Measurements from ENCODE around the gene GRAMD1A. TPM values are rescaled to one million over a fixed set of nuclear protein-coding genes. Genes with fewer than 3 reads are reported as not detected.

Gene GRAMD1A
- total and polyA plus RNA-seq, 2 of the 8 experiments (the other 6 are each of a cell fraction or from before 2014, with no cell fraction given), result 113 to 154 TPM

DNA sequence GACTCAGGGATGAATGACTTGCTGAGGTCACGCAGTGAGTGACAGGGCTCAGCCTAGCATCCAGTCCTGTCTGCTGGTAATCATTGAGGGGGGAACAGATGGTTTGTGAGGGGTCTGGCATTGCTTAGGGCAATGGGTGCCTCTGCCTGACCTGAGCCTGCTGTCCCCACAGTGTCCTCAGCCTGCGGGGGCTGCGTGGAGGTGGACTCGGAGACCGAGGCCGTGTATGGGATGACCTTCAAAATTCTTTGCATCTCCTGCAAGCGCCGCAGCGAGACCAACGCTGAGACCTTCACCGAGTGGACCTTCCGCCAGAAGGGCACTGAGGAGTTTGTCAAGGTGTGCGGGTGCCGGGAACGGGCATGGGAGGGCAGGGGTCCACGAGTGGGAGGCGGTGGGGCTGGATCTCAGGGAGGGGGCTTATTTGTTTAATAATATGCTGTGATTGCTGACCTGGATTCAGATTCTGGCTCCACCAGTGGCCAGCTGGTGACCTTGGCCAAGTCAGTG, 32.3 kb downstream of the GRAMD1A start:
- Histone ChIP-seq H3K4me2 (ENCODE audit: insufficient read depth in 1 of 2, low read depth in 2 of 2, low read length in 2 of 2) (no peak overlapping the region; a peak in 1 of 4 replicates), H3K79me2 (ENCODE audit: control insufficient read depth in 1 of 2, insufficient read depth in 2 of 2, low read length in 2 of 2) (no peaks in the 10 kb centered on the region), H3K18ac (ENCODE audit: extremely low read depth, low read length) (no peak overlapping the region), H4K8ac (ENCODE audit: extremely low read depth, insufficient read depth, low read length) (no peak overlapping the region), H2BK15ac (ENCODE audit: low read length) (peak overlapping the region; percentile 61; the same call in 1 of the 2 replicates), H2AK5ac (ENCODE audit: low read depth, low read length) (0 out of 2 replicates have a peak overlapping the region, but pooled peaks have one; percentile 93), H3K27ac (ENCODE audit: low read depth, low read length) (no peak overlapping the region), H2BK12ac (ENCODE audit: low read depth, low read length) (0 out of 2 replicates have a peak overlapping the region, but pooled peaks have one; percentile 1), H2BK5ac (ENCODE audit: low read depth, low read length) (no peak overlapping the region), H3K23me2 (ENCODE audit: low read depth, low read length) (peaks cover 10% of the 10 kb centered on the region; the same call in 1 of the 2 replicates), H3K79me1 (ENCODE audit: low read depth, low read length) (no peaks in the 10 kb centered on the region), H3K56ac (replicated peaks; ENCODE audit: insufficient read length, low read depth, low read length) (no peak overlapping the region), H2BK20ac (ENCODE audit: low read length) (no peak overlapping the region), H4K5ac (ENCODE audit: insufficient read length, low read depth, low read length) (no peak overlapping the region), H3K9me3 (ENCODE audit: insufficient read depth in 2 of 2, low read depth in 1 of 2, low read length in 1 of 2) (no peaks in the 10 kb centered on the region), H3K23ac (ENCODE audit: insufficient read length) (no peak overlapping the region), H3K9ac (replicated peaks in 1 of 4; ENCODE audit: extremely low read depth in 1 of 4, low read depth in 3 of 4, low read length in 3 of 4) (no peak overlapping the region), H3K14ac (ENCODE audit: insufficient read length) (no peak overlapping the region), H3K4ac (replicated peaks; ENCODE audit: insufficient read length, low read depth, low read length) (no peak overlapping the region), H2AFZ (ENCODE audit: low read length) (no peak overlapping the region), H3K4me3 (ENCODE audit: extremely low read depth in 1 of 4, insufficient read depth in 2 of 4, low read depth in 3 of 4, low read length in 4 of 4) (no peak overlapping the region), H3K36me3 (ENCODE audit: control insufficient read depth in 2 of 4, insufficient read depth in 4 of 4, low read length in 3 of 4) (peaks cover 0 to 11% (median 2%) of the 10 kb centered on the region in 4 experiments; a peak in 4 of 8 replicates), H3K4me1 (replicated peaks in 1 of 4; ENCODE audit: control insufficient read depth in 3 of 4, insufficient read depth in 4 of 4, low read length in 3 of 4) (peaks cover 0 to 8% (median 4%) of the 10 kb centered on the region in 4 experiments; a peak in 6 of 7 replicates), H4K20me1 (replicated peaks in 1 of 2; ENCODE audit: control insufficient read depth in 1 of 2, insufficient read depth in 2 of 2, low read length in 2 of 2) (peaks cover 3 to 7% of the 10 kb centered on the region in 2 experiments), H3K27me3 (replicated peaks in 1 of 4; ENCODE audit: control insufficient read depth in 3 of 4, extremely low read depth in 1 of 4, insufficient read depth in 3 of 4, low read length in 3 of 4) (peaks cover 4 to 32% (median 28%) of the 10 kb centered on the region in 4 experiments), H4K91ac (replicated peaks; ENCODE audit: insufficient read length, low read length) (no peak overlapping the region), H2BK120ac (replicated peaks; ENCODE audit: low read depth, low read length) (no peak overlapping the region)
- ChIA-PET CTCF (ENCODE audit: partially characterized antibody) (interaction anchor here (0.7 to 2.9 kb wide), 6 partner anchors 9 to 102 kb away, joined by 3 to 14 read pairs (median 4); partner anchors contain the start of genes HPN and LGI4), POLR2A (ENCODE audit: partially characterized antibody) (interaction anchor here (1.1 kb wide), 1 partner anchor 12 kb away, joined by 3 read pairs; no protein-coding TSS in a partner anchor)
- FAIRE-seq, result no peak
- no peak for DNase-seq (ENCODE audit: low read depth in 1 of 2, low spot score in 2 of 2)
- WGBS, 2 experiments (ENCODE audit: extremely low coverage in 1 of 2, insufficient coverage in 1 of 2, insufficient read length in 1 of 2, insufficient replicate concordance in 2 of 2, low coverage in 1 of 2, low lambda C conversion rate in 2 of 2, missing lambda C conversion rate in 1 of 2), result 95% methylated on average over 17 of the region's 17 CpGs; no CpG with 5 or more reads in 1 of the 2 experiments
- no peak for TF ChIP-seq HDAC2 (IDR thresholded peaks at IDR 0.05; ENCODE audit: borderline replicate concordance in 1 of 2, low read depth in 2 of 2, low read length in 2 of 2)
- no peak for TF ChIP-seq SIX5 (IDR thresholded peaks at IDR 0.05; ENCODE audit: low read depth, low read length)
- TF ChIP-seq CEBPB (IDR thresholded peaks at IDR 0.05; ENCODE audit: low read depth, low read length), result no peak
- no peak for TF ChIP-seq POU5F1 (IDR thresholded peaks at IDR 0.05; ENCODE audit: low read depth, low read length)
- no peak for TF ChIP-seq FOSL1 (IDR thresholded peaks at IDR 0.05; ENCODE audit: insufficient read depth, low read depth, low read length)
- TF ChIP-seq, protein P1, sequence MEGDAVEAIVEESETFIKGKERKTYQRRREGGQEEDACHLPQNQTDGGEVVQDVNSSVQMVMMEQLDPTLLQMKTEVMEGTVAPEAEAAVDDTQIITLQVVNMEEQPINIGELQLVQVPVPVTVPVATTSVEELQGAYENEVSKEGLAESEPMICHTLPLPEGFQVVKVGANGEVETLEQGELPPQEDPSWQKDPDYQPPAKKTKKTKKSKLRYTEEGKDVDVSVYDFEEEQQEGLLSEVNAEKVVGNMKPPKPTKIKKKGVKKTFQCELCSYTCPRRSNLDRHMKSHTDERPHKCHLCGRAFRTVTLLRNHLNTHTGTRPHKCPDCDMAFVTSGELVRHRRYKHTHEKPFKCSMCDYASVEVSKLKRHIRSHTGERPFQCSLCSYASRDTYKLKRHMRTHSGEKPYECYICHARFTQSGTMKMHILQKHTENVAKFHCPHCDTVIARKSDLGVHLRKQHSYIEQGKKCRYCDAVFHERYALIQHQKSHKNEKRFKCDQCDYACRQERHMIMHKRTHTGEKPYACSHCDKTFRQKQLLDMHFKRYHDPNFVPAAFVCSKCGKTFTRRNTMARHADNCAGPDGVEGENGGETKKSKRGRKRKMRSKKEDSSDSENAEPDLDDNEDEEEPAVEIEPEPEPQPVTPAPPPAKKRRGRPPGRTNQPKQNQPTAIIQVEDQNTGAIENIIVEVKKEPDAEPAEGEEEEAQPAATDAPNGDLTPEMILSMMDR (IDR thresholded peaks at IDR 0.05; ENCODE audit: control extremely low read depth in 1 of 3, insufficient read depth in 1 of 3, low read depth in 1 of 3, low read length in 3 of 3), result no peak
- TF ChIP-seq TBP (IDR thresholded peaks at IDR 0.05; ENCODE audit: low read depth, low read length), result no peak
- TF ChIP-seq SP4 (IDR thresholded peaks at IDR 0.05; ENCODE audit: low read length), result no peak
- no peak for TF ChIP-seq GABPA (IDR thresholded peaks at IDR 0.05; ENCODE audit: borderline replicate concordance, insufficient read depth, low read length)
- no peak for TF ChIP-seq RFX5 (IDR thresholded peaks at IDR 0.05; ENCODE audit: borderline replicate concordance, low read depth, low read length)

Measured in H1 (cell line).